Breast epithelium (tissue), 3 donors: ENCODE measurements around the gene RADIL.
"Not testable (repeated sequence)": the region's sequence is repeated elsewhere in the genome, so short reads cannot be mapped to it uniquely, and the experiment has no call there.

ENCODE experiments used
- CTCF ChIP-seq, 3 donors: fragments of 450-650 bp; IDR thresholded peaks; one replicate each; pipeline ENCODE4 v1.5.1; 2016 to 2017; ENCODE audit warnings: antibody characterized with exemption in 3 of 3, mild to moderate bottlenecking in 3 of 3, moderate library complexity in 3 of 3
- POLR2A ChIP-seq: fragments of 450-650 bp; IDR thresholded peaks from one replicate; pipeline ENCODE4 v1.6.1; 2016; ENCODE audit warnings: antibody characterized with exemption, mild to moderate bottlenecking, moderate library complexity

GRCh38 chr7:4891522-4891921 lies 8.0 kb upstream of the RADIL start:
- TF ChIP-seq CTCF (IDR thresholded peaks at IDR 0.05); POLR2A: not testable (repeated sequence)
